ENCODE measurements around the gene GALNT18.

The GALNT18 gene

GRCh38 chr11:11568651-11569229 is 53.1 kb downstream of the GALNT18 start:
- no peak for DNase-seq (ENCODE audit: low read depth in 2 of 3, low spot score in 2 of 3)

- no peak for DNase-seq (ENCODE audit: low read depth in 2 of 3, low spot score in 2 of 3)
Measured at GRCh38 chr11:11567936-11568650, 53.7 kb downstream of the GALNT18 start.

GRCh38 chr11:11565636-11566035 is 56.2 kb downstream of the GALNT18 start:
- DNase-seq (ENCODE audit: low read depth in 2 of 3, low spot score in 2 of 3) = no peak

- DNase-seq (ENCODE audit: low read depth in 2 of 3, low spot score in 2 of 3) = no peak
Measured at GRCh38 chr11:11563200-11563975, 58.4 kb downstream of the GALNT18 start.

- no peak for DNase-seq (ENCODE audit: low read depth in 2 of 3, low spot score in 2 of 3)
Measured at GRCh38 chr11:11561991-11562390, 59.8 kb downstream of the GALNT18 start.

GRCh38 chr11:11558826-11559225 is 63.0 kb downstream of the GALNT18 start:
- DNase-seq (ENCODE audit: low read depth in 2 of 3, low spot score in 2 of 3) = no peak

GRCh38 chr11:11558396-11558795 is 63.4 kb downstream of the GALNT18 start:
- DNase-seq (ENCODE audit: low read depth in 2 of 3, low spot score in 2 of 3) = no peak

- no peak for DNase-seq (ENCODE audit: low read depth in 2 of 3, low spot score in 2 of 3)
Measured at GRCh38 chr11:11555208-11555607, 66.6 kb downstream of the GALNT18 start.

GRCh38 chr11:11553573-11553972 is 68.2 kb downstream of the GALNT18 start:
- no peak for DNase-seq (ENCODE audit: low read depth in 2 of 3, low spot score in 2 of 3)

GRCh38 chr11:11552529-11553087 is 69.2 kb downstream of the GALNT18 start:
- no peak for DNase-seq (ENCODE audit: low read depth in 2 of 3, low spot score in 2 of 3)

GRCh38 chr11:11550534-11550933 is 71.3 kb downstream of the GALNT18 start:
- DNase-seq (ENCODE audit: low read depth in 2 of 3, low spot score in 2 of 3) = no peak

GRCh38 chr11:11545285-11546275 is 76.2 kb downstream of the GALNT18 start:
- no peak for DNase-seq (ENCODE audit: low read depth in 2 of 3, low spot score in 2 of 3)

- DNase-seq (ENCODE audit: low read depth in 2 of 3, low spot score in 2 of 3) = no peak
Measured at GRCh38 chr11:11543656-11544055, 78.1 kb downstream of the GALNT18 start.

- DNase-seq (ENCODE audit: low read depth in 2 of 3, low spot score in 2 of 3) = no peak
Measured at GRCh38 chr11:11540157-11540556, 81.6 kb downstream of the GALNT18 start.

- DNase-seq (ENCODE audit: low read depth in 2 of 3, low spot score in 2 of 3) = no peak
Measured at GRCh38 chr11:11538277-11538960, 83.4 kb downstream of the GALNT18 start.

- DNase-seq (ENCODE audit: low read depth in 2 of 3, low spot score in 2 of 3) = no peak
Measured at GRCh38 chr11:11537871-11538270, 83.9 kb downstream of the GALNT18 start.

- DNase-seq (ENCODE audit: low read depth in 2 of 3, low spot score in 2 of 3) = no peak
Measured at GRCh38 chr11:11537372-11537771, 84.4 kb downstream of the GALNT18 start.

- no peak for DNase-seq (ENCODE audit: low read depth in 2 of 3, low spot score in 2 of 3)
Measured at GRCh38 chr11:11536650-11537049, 85.2 kb downstream of the GALNT18 start.

- DNase-seq (ENCODE audit: low read depth in 2 of 3, low spot score in 2 of 3) = no peak
Measured at GRCh38 chr11:11535611-11536010, 86.2 kb downstream of the GALNT18 start.

- DNase-seq (ENCODE audit: low read depth in 2 of 3, low spot score in 2 of 3) = no peak
Measured at GRCh38 chr11:11534981-11535380, 86.8 kb downstream of the GALNT18 start.
